HEK293T (cell line): ENCODE data around the gene HOXA5.

Experiments
- CTCF ChIA-PET: fragments of 350-600 bp; formaldehyde crosslinking; extraction: SDS; loops from one replicate; lab custom pipeline; 2021; ENCODE audit warnings: antibody characterized with exemption, inconsistent platforms; lab: Yijun Ruan, JAX
- POLR2A ChIA-PET: fragments of 350-600 bp; formaldehyde crosslinking; extraction: SDS; loops from one replicate; lab custom pipeline; 2020; ENCODE audit warnings: antibody characterized with exemption, inconsistent platforms; lab: Yijun Ruan, JAX
- DNase-seq: peaks from one replicate; pipeline ENCODE4 v3.0.0; 2012; ENCODE audit warnings: mixed read lengths; ENCODE audit errors: extremely low spot score
- ARNT ChIP-seq: fragments of 450-650 bp; IDR thresholded peaks from 2 replicates; pipeline ENCODE4 v1.6.1; 2017; ENCODE audit warnings: mild to moderate bottlenecking
- BHLHE40 ChIP-seq: fragments of 450-650 bp; IDR thresholded peaks from 2 replicates; pipeline ENCODE4 v1.6.1; 2016; ENCODE audit warnings: mild to moderate bottlenecking, moderate library complexity, borderline replicate concordance
- CTBP1 ChIP-seq: fragments of 450-650 bp; IDR thresholded peaks from 2 replicates; pipeline ENCODE4 v1.6.1; 2016; ENCODE audit warnings: borderline replicate concordance
- ELF4 ChIP-seq: fragments of 450-650 bp; IDR thresholded peaks from 2 replicates; pipeline ENCODE4 v1.6.1; 2017; ENCODE audit warnings: antibody characterized with exemption
- FOXA1 ChIP-seq: fragments of 450-650 bp; IDR thresholded peaks from 2 replicates; pipeline ENCODE4 v1.6.1; 2016; ENCODE audit warnings: mild to moderate bottlenecking
- FOXK2 ChIP-seq: fragments of 450-650 bp; IDR thresholded peaks from 2 replicates; pipeline ENCODE4 v1.6.1; 2016; ENCODE audit warnings: mild to moderate bottlenecking
- FOXM1 ChIP-seq: fragments of 450-650 bp; IDR thresholded peaks from 2 replicates; pipeline ENCODE4 v1.6.1; 2017; ENCODE audit warnings: mild to moderate bottlenecking, borderline replicate concordance
- HDGF ChIP-seq: fragments of 450-650 bp; IDR thresholded peaks from 2 replicates; pipeline ENCODE4 v1.6.1; 2017; ENCODE audit warnings: antibody characterized with exemption, borderline replicate concordance
- L3MBTL2 ChIP-seq: fragments of 450-650 bp; conservative IDR thresholded peaks from 2 replicates; pipeline ENCODE4 v1.6.1; 2016; ENCODE audit warnings: mild to moderate bottlenecking
- LEF1 ChIP-seq: fragments of 450-650 bp; IDR thresholded peaks from 2 replicates; pipeline ENCODE4 v1.6.1; 2017; ENCODE audit warnings: mild to moderate bottlenecking, borderline replicate concordance
- NFRKB ChIP-seq: fragments of 450-650 bp; IDR thresholded peaks from 2 replicates; pipeline ENCODE4 v1.6.1; 2016; ENCODE audit warnings: mild to moderate bottlenecking, moderate library complexity
- PKNOX1 ChIP-seq: fragments of 450-650 bp; IDR thresholded peaks from 2 replicates; pipeline ENCODE4 v1.6.1; 2016
- SP1 ChIP-seq: fragments of 450-650 bp; IDR thresholded peaks from 2 replicates; pipeline ENCODE4 v1.6.1; 2017
- SUZ12 ChIP-seq: fragments of 450-650 bp; IDR thresholded peaks from 2 replicates; pipeline ENCODE4 v1.6.1; 2016; ENCODE audit warnings: mild to moderate bottlenecking
- TARDBP ChIP-seq: fragments of 450-650 bp; IDR thresholded peaks from 2 replicates; pipeline ENCODE4 v1.6.1; 2016
- ZNF384 ChIP-seq: fragments of 450-650 bp; IDR thresholded peaks from 2 replicates; pipeline ENCODE4 v1.6.1; 2016

Gene HOXA5

GRCh38 chr7:27143023-27143949 lies at the start of gene HOXA5:
Gene HOXA5, minus strand, starts transcription at chr7:27143681. Its CDS starts 74 bp downstream, at chr7:27143607.
- no peak for TF ChIP-seq HDGF
- TF ChIP-seq PKNOX1: peak; percentile 95
- TF ChIP-seq FOXM1: no peak
- TF ChIP-seq CTBP1: peak; percentile 87
- TF ChIP-seq ZNF384: no peak
- no peak; the same call in 1 of the 2 replicates for TF ChIP-seq BHLHE40
- no peak for TF ChIP-seq TARDBP
- TF ChIP-seq ELF4: peak; percentile 26; the same call in 1 of the 2 replicates
- no peak for TF ChIP-seq SUZ12
- TF ChIP-seq L3MBTL2: no peak
- TF ChIP-seq LEF1: peak; percentile 17; the same call in 1 of the 2 replicates
- peak; percentile 90 for TF ChIP-seq ARNT
- no peak for TF ChIP-seq SP1
- peak; percentile 79 for DNase-seq
- ChIA-PET POLR2A (interaction anchor here (0.7 to 17.5 kb wide), 26 partner anchors 8 to 1281 kb away, joined by 3 to 367 read pairs (median 5); partner anchors contain the start of genes CBX3, HOXA1, HOXA10 and HOXA11), CTCF (interaction anchor here (0.6 to 4.9 kb wide), 17 partner anchors 9 to 461 kb away, joined by 3 to 20 read pairs (median 4); partner anchors contain the start of genes HOXA10, HOXA3 and HOXA7)

- TF ChIP-seq ZNF384 (no peak), L3MBTL2 (no peak), HDGF (no peak), SP1 (no peak), FOXM1 (no peak), FOXA1 (no peak), CTBP1 (no peak), PKNOX1 (no peak), ARNT (no peak), SUZ12 (no peak)
- no peak for DNase-seq
- CTCF ChIA-PET: no interaction called here
- POLR2A ChIA-PET: no interaction called here
These were observed 49.3 kb upstream of the HOXA5 start for GRCh38 chr7:27192546-27193334.

GRCh38 chr7:27191833-27192545 lies 48.5 kb upstream of the HOXA5 start:
- TF ChIP-seq ELF4 (no peak), NFRKB (no peak), TARDBP (no peak), HDGF (no peak), ARNT (no peak), FOXA1 (no peak), SP1 (no peak), LEF1 (no peak), FOXK2 (no peak), SUZ12 (no peak)
- no peak for DNase-seq
- POLR2A ChIA-PET: no interaction called here
- CTCF ChIA-PET: no interaction called here

GRCh38 chr7:27191161-27191731 lies 47.8 kb upstream of the HOXA5 start:
- no peak for DNase-seq
- ChIA-PET POLR2A (interaction anchor here (0.9 to 10.3 kb wide), 5 partner anchors 8 to 415 kb away, joined by 3 to 215 read pairs (median 4); partner anchors contain the start of genes HOXA10 and HOXA13), CTCF (interaction anchor here (1.3 kb wide), 1 partner anchor 12 kb away, joined by 3 read pairs; no protein-coding TSS in a partner anchor)
- TF ChIP-seq HDGF (no peak), TARDBP (no peak)

GRCh38 chr7:27189997-27190748 lies 46.7 kb upstream of the HOXA5 start:
- no peak for TF ChIP-seq NFRKB
- no peak for TF ChIP-seq HDGF
- no peak for TF ChIP-seq ZNF384
- no peak for TF ChIP-seq SUZ12
- TF ChIP-seq BHLHE40: no peak
- no peak for TF ChIP-seq ELF4
- no peak for TF ChIP-seq TARDBP
- no peak for TF ChIP-seq FOXM1
- TF ChIP-seq FOXK2: no peak
- TF ChIP-seq PKNOX1: no peak
- no peak for TF ChIP-seq FOXA1
- TF ChIP-seq SP1: no peak
- TF ChIP-seq ARNT: no peak
- TF ChIP-seq LEF1: no peak
- CTCF ChIA-PET: interaction anchor here (0.6 to 1.3 kb wide), 2 partner anchors 10 to 11 kb away, joined by 3 read pairs; partner anchors contain the start of gene HOXA13
- POLR2A ChIA-PET: interaction anchor here (0.9 to 10.3 kb wide), 8 partner anchors 9 to 550 kb away, joined by 3 to 215 read pairs (median 4); partner anchors contain the start of genes HOXA10, HOXA13 and TAX1BP1
- no peak for DNase-seq
